HG02571 (cell line): ENCODE measurements around the gene INPP5K.
A peak's percentile ranks its signal among the peaks of the same experiment; 100 is the strongest.
"Not testable (repeated sequence)": the region's sequence is repeated elsewhere in the genome, so short reads cannot be mapped to it uniquely, and the experiment has no call there.

Experiments used
- ATAC-seq: cut with Tn5 transposase; IDR thresholded peaks from one replicate; pipeline ENCODE4 v1.9.1; 2021; ENCODE audit warnings: mild to moderate bottlenecking, moderate library complexity; ENCODE audit not compliant: unreplicated experiment

Gene INPP5K

DNA sequence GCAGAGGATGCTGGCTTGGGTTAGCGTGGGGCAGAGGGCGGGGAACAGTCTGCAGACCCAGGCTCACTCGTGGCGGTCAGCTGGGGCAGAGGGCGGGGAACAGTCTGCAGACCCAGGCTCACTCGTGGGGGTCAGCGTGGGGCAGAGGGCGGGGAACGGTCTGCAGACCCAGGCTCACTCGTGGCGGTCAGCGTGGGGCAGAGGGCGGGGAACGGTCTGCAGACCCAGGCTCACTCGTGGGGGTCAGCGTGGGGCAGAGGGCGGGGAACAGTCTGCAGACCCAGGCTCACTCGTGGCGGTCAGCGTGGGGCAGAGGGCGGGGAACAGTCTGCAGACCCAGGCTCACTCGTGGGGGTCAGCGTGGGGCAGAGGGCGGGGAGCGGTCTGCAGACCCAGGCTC, 7.7 kb downstream of the INPP5K start:
- not testable (repeated sequence) for ATAC-seq

DNA sequence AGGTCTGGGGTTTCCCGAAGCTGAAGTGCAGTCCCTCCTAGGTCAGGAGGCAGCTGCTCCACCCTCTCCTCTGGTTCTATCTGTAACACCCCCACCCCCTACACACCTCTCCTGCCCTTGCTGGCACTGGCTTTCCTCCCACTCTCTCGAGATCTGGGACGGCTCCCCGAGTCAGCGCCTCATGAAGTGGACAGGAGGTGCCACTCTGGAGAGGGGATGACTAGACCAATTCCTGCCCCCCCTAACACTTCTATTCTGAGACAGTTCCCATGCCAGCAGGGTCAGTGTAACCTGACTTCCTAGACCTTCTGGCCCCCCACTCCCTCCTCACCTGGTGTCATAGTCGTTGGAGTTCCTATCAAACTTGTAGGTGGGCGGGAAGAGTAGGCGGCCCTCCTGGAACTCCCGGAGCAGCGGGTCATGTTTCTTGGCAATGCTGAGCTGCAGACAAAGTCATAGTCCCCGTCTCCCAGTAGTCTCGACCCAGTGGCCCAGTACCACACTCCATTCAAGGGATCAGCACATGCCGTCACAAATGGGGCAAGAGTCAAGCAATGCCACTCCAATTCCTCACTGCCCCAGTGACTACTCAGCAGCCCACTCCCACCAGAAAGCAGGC, 9.7 kb downstream of the INPP5K start:
- no peak for ATAC-seq

DNA sequence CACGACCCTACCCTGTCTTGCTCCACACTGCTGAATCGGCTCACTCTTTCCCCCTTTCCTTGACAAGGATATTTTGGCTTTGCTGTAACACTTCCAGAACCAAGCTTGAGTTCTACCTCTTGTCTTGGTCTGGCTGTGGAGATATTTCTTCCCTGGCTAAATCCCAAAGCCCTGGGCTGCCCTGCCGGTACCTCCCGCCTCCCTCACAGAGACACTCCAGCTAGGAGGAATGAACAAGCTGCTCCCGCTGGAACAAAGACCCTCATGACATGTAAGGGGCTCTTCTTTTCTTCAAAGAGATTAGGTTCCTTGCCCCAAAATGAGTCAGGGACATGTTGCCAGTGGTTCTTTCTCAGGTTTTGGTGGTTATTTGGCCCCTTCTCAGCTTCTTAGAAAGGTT, 10.8 kb downstream of the INPP5K start:
- ATAC-seq: no peak

DNA sequence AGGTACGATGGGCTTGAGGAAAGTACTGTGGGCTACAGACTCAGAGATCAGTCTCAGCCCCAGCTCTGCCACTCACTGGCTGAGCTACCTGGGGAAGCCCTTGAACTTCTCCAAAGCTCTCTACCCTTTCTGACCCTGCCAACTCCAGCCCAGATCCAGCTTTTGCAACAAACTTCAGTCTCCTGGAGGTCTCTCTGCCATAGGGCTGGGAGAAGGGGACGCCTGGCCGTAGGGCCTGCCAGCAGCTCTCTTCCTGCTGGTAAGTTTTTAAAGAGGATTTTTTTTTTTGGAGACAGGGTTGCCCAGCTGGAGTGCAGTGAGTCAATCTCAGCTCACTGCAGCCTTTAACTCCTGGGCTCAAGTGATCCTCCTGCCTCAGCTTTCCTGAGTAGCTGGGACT, 11.5 kb downstream of the INPP5K start:
- ATAC-seq: no peak

DNA sequence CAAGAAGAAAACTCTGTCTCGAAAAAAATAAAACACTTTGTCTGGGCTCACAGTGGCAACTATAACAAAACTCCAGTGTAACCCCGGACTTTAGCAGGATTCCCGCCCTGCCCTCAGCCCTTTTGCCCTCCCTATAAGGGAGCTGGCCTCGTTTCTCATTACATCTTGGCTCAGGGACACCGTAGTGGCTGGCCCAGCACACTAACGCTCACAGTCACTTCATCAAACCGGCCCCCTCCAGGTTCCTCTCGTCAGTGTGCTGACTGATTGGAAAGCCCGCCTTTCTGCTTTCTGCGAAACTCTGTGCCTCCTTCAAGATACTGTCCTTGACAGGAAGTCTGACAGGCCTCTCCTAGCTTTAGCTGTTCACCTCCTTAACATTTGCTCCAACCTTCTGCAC, 12.7 kb downstream of the INPP5K start:
- ATAC-seq: no peak

DNA sequence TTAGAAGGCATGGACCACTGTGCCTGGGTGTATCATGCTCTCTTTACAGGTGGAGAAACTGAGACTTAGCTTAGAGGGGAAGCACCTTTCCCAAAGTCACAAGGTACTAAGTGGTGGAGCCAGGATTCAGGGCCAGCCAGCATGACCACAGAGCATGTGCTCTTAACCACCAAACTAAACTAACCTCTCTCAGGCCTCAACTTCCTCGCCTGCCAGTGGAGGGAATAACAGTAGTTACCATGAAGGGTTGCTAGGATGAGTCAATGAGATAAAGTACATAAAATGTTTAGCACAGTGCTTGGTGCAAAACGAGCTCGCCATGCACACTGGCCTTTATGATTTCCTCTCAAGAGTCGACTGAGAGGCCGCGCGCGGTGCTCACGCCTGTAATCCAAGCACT, 17.5 kb downstream of the INPP5K start:
- no peak for ATAC-seq

DNA sequence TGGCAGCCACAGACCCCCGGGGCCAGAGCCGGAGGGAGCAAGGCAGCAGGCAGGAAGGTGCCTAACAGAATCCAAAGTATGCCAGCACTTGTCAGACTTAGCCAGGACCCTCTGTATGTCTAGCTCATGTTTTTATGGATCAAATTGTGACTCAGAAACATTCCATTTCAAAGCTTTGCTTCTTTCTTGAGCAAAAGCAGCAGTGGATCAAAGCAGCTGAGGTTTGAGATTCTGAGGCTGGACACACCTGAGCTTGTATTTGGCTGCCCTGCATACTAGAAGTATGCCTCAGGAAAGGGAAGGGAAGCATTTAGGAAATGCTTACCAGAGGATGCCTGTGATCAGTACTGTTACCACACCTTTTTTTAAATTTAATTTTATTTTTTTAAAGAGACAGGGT, 18.2 kb downstream of the INPP5K start:
- ATAC-seq: no peak

DNA sequence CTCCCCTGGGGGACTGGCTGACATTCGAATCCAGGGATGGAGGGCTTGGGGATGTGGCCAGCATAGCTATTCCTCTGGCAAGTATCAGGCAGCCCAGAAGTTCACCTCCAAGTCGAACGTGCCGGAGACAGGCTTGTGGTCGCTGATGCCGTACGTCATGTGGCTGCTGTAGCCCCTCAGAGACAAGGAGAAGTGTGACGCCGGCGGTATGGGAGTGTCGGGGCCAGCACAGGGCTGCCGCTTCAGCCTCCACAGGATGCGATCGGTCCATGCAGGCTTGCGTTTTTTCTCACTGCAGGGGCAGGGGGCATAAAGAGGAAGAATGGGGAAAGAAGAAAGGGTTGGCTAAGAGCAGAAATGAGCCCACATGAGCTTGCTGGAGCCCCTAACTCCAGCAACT, 18.6 kb downstream of the INPP5K start:
- ATAC-seq: no peak

DNA sequence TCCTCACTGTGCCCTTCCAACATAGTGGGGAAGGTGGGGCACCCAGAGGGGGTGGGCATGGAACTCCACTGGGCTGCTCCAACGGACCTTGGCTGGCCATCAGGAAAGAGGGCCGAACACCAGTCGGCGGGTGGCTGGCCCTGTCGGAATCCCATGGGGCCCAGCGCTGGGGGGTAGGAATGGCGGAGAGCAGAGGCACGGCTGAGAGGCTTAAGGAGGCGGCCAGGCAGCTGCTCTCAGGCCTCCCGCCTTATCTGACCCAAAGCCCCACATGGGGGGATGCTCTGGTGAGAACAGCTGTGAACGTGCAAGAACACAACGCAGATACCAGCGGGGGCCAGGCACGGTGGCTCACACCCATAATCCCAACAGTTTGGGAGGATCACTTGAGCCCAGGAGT, 19.5 kb downstream of the INPP5K start:
- ATAC-seq: no peak

DNA sequence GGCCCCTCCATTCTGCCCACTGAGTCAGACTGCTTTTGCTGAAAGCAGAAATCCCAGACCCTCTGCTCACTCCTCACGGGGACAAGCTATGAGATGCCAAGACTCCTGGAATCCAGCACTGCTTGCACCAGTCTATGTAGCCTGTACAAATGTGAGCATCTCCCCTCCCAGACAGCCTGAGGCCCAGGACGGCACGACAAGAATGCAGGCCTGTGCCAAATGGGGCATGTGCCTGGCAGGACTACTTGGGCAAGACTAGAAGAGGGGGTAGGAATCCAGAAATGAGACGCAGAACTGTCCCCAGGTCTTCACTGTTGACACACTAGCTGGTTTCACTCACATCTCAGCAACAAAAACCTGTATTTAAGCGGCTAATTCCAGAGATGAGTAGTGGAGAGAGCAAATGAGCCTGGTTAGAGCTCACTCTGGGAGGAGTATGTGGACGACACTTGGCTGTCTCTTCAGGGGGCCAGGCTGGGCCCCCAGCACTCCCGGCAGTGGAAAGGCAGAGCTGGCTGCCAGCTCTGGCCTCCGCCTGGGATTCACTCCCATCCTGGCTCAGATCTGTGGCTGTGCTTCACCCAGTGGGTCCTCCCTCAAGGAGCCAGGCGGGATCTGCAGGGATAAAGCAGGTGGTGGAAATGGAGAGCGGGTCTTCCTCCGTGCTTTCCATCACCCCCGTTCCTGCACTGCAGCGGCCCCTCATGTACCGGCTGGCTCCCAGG, 21.0 kb downstream of the INPP5K start:
- ATAC-seq: no peak

DNA sequence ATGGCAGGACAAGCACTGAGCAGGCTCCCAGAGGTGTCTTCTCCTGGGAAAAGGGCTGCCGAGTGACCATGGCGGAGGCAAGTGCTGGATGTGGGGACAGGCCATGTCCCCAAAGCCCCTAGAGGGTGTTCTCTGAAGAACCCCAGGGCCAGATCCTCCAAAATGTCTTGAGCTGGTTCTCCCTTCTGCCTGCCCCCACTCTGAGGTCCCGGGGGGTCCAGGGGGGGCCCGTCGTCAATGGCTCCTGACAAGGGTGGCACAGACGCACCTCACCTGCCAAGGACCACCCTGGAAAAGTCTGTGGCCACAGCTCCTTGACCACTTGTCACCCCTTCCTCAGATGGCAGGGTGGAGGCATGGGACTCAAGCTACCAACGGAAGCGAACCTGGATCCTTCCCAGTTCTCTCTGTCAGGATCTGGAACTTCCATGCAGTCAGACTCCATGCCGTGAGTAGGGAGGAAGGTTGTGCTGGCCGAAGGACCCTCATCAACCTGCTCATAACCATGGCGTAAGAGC, 21.6 kb downstream of the INPP5K start:
- no peak for ATAC-seq

DNA sequence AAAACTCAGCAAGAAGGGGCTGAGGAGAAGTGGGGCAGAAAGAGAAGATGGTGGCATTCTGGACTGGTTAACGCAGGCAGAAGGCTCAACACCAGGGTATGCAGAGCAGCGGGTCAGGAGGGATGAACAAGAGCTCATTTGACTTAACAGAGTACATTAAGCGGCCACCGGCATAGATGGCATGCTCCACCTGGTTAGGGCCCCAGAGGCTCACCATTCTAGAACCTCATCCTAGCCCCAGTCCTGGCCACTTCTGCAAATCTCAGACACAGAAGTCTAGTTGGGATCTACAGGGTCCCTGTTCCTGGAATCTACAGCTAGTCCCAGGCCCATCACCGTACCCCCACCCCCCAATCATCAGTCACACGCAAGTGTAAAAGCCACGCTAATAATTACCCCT, 22.2 kb downstream of the INPP5K start:
- no peak for ATAC-seq

DNA sequence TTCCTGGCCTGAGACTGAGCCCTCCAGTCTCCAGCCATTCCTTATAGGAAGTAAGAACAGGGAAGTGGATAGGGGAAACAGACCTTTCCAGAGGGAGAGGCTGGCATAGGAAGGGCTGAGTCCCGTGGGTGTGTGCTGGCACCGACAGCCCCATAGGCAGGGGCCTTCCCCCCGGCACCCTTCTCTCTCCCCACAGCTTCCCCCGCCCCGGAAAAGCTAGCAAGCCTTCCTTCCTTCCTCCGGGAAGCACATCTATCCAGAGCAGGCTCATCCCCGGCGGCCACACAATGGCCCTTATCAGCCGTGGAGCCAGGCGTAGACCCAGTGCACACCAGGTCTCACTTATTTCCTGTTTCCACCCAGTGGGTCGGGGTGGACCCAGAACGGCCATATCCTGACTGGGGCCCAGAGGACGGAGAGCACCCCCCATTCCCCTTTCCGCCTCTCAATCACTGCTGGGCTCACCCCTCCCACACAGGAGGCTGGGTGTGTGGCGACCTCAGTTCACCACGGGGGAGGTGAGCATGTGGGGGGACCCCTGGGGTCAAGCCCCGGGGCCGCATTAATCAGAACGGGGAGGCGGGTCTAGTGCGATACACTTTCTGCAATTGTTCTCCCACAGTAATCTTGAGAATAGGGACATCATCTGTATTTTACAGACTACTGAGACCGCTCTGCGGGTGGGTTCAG, 23.0 kb downstream of the INPP5K start:
- ATAC-seq: no peak

DNA sequence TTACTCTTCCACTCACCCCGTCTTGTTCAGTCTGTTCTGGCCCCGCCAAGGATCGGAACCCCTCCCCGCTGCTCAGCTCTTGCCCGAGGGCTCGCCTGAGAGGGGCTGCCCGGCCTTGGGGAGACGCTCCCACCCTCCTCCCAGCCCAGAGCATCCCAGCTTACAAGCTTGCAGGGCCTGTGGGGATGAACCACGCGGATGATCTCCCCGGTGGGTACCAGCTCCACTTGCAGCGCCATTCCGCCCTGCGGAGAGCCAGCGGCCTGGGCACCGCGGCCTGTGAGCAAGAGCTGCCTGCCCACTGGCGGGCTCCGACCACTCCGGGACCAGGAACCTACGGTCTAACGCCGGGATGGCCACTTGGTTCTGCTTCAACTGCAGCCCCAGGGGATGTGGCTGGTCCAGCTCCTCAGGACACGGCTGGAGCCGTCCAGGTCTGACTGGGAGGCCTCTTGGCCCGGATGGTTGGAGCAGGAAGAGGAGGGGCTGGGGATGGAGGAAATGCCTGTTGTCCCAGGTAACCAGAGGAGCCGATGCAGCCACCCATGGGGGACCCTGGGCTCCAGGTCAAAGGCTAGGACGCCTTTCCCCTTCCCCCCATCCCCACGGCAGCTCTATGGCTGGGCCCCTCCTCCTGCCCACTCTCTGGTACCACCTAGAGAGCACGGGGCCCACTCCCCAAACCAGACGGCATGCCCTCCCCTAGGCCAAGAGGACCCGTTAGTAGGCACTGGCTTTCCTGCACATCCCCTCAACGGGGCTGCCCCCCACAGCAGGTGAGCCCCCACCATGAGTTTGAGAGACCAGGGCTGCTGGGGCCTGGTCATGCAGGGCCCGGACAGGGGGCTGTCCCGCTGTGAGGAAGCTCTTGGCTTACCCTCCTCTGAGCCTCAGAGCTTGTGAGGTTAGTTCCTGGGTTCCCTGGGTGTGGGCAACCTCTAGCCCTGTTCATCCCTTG, 23.9 kb downstream of the INPP5K start, which contains the start of gene MYO1C:
MYO1C (minus strand) TSS at position 438 of the 958 bp plus-strand sequence; CDS start at position 239, 199 bp downstream.
- no peak for ATAC-seq

DNA sequence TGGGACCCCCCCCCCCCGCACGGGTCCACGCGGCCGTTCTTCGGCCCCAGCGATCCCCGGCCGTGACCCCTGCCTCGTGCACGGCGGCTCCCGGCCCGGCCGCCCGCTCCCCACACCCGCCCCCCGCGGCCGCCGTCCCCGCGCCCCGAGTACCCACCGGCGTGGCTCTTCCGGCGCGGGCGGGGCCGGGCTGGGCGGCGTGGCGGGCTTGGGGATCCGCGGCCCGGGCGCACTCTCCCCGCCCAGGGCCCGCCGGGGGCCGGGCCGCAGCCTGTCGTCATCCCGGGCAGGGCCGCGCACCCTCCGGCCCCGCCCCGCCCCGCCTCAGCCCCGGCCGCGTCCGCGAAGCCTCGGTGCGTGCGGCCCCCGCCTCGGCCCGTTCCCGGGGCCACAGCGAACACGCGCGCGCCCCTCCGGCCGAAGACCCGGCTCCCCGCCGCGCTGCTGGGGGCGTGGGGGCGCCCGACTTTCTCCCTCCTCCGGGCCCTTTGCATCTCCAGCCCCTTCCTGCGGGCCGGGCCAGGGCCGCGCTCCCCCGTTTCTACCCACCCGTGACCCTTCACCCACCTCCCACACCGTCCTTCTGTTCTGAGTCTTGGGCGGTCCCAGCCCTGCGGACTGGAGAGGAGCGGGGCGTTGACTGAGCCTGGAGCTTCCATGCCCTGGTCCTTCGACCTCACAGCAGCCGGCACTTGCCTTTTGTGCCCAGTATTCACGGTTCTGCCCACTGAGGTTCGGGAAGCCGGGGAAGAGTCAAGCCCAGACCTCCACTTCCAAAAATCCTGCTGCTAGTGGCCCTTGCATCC, 24.8 kb downstream of the INPP5K start:
- ATAC-seq: no peak

DNA sequence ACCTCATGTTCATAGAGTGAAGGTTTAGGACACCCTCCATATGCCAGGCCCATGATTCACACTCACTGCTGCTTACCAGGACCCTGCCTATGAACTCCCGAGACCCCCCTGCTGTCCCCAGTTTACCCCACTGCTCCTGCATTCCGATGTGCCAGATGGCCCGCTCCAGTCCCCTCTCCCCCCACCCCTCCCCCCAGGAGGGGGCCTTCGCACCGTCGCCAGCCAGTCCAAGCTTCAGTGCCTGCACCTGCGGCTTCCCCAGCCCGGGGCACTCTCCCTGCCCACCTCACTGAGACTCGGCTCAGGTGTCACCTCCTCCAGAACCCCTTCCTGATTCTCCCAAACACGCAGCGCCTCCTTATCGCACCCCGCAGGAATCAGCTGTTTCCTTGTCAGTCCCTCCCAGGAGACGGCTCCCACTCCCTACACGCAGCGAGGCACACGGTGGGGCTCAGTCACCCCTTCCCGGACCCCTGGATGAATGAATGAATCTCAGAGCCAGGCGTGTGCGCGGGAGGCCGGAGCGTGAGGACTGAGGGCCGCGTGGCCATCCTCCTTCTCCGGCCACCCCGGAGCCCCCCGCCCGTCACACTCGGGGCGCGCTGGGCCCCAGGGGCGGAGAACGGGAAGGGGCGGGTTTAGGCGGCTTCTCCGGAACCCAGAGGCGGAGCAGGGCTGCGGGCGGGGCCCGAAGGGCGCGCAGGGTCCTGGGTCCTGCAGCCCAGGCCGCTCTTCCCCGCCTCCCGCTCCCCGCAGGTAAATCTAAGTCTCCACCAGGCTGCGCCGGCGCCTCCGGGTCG, 25.6 kb downstream of the INPP5K start:
- peak; percentile 48 for ATAC-seq

DNA sequence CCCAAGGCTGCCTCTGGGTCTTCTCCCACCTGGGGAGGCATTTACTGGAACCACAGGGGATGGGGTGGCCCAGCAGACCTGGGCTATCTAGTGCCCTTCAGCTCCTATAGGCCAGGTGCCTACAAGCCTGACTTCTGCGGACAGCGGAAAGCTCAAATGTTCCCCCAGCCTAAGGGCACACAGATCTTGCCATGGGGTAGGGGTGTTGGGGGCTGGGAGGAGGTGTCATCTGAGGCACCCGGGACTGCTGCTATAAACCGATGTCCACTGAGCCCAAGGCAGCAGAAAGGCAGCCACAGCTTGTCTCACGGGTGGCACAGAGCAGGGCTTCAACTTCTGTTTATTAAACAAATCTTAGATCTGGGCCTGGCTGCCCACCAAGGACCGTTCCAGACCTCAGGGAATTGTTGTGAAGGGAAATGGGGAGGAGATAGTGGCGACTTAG, 27.6 kb downstream of the INPP5K start:
- ATAC-seq: no peak

DNA sequence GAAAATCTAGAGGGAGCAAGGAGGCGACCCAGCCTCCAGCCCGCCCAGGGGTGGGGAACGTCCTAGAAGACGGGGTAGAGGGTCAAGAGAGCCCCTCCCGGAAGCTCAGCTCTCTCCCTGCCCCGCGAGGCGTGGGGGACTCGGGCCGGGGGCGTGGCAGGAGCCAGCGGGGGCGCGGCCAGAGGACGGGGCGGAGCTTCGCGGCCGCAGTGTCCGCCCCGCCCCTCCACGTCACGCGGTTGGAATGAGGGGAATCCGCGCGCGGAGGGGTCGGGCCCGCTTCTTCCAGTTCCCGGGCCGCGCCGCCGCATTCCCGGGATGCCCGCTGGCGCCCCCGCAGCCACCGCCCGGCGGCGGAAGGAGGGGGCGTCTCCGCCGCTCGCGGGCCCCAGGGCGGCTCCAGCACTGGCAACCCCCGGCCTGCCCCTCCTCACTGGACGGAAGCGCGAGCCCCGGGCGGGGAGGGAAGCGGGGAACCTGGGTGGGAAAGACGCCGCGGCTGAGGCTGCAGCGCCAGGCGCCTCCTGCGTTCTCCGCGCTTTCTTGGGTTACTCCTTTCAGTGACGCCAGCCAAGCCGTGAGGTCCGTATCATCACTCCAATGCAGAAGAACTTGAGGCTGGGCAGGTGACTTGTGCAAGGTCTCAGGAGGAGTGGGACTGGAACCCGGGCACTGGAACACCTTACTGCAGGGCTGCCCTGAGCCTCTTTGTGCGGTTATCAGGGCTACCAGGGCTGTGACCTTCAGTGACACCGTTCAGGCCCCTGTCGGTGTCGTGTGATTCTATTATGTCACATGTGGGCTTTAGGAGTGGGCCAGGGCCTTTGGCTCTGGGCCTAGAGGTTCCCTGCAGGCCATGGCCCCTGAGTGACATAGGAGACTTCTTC, 28.2 kb downstream of the INPP5K start:
- peak; percentile 35 for ATAC-seq
